Mesodermal cell (in vitro differentiated cells): ENCODE measurements around the gene UIMC1. TPM values are rescaled to one million over a fixed set of nuclear protein-coding genes. Genes with fewer than 3 reads are reported as not detected.
"Not testable (repeated sequence)": the region's sequence is repeated elsewhere in the genome, so short reads cannot be mapped to it uniquely, and the experiment has no call there.

ENCODE experiments used
- H3K27ac ChIP-seq: 2 replicates; pipeline ENCODE4 v1.7.0; 2013; ENCODE audit warnings: mild to moderate bottlenecking, low read depth, low read length, moderate library complexity; ENCODE audit not compliant: severe bottlenecking
- H3K36me3 ChIP-seq: 2 replicates; pipeline ENCODE4 v1.7.1; 2013; ENCODE audit warnings: mild to moderate bottlenecking, low read length, moderate library complexity; ENCODE audit not compliant: control insufficient read depth, insufficient read depth
- H3K4me1 ChIP-seq: one replicate; pipeline ENCODE4 v1.7.1; 2013; ENCODE audit warnings: mild to moderate bottlenecking, low read length; ENCODE audit not compliant: insufficient read depth, control insufficient read depth, poor library complexity, severe bottlenecking
- H3K4me3 ChIP-seq: 2 replicates; pipeline ENCODE4 v1.7.0; 2013; ENCODE audit warnings: low read length, control low read depth, mild to moderate bottlenecking; ENCODE audit not compliant: insufficient read depth, poor library complexity, severe bottlenecking; ENCODE audit errors: extremely low read depth
- H3K9me3 ChIP-seq: 2 replicates; pipeline ENCODE4 v1.7.1; 2013; ENCODE audit warnings: mild to moderate bottlenecking, low read length, moderate library complexity; ENCODE audit not compliant: control insufficient read depth
- WGBS, 2 experiments: methylation state at CpG; one replicate each; pipeline ENCODE4 v1.1.5; 2013; ENCODE audit warnings: missing lambda C conversion rate in 2 of 2; ENCODE audit not compliant: insufficient coverage in 2 of 2; 5-methylcytosine and 5-hydroxymethylcytosine counted together
- polyA plus RNA-seq, 2 experiments: library from polyadenylated mRNA; stranded (reverse); fragments of 50-300 nt; gene quantifications; one replicate each; pipeline ENCODE4 v1.2.3, GENCODE V29; 2013

UIMC1 gene
- 27.3 TPM for polyA plus RNA-seq (2013, experiment 1 of 2)
- 31.5 TPM for polyA plus RNA-seq (2013, experiment 2 of 2)

GRCh38 chr5:177006265-177006972 lies at the start of gene UIMC1:
TSS of gene UIMC1 (minus strand) at chr5:177006779. CDS start at chr5:176982615, 24,164 bp downstream.
- Histone ChIP-seq H3K9me3 (no peaks in the 10 kb centered on the region), H3K4me1 (peaks cover 12% of the 10 kb centered on the region), H3K27ac (peak within 1 kb of the TSS; percentile 94), H3K4me3 (peak within 1 kb of the TSS; percentile 87), H3K36me3 (peaks cover 21% of the 10 kb centered on the region)
- 0 to 1% methylated on average over 53 to 65 of the region's 83 CpGs for WGBS, 2 experiments

GRCh38 chr5:177049285-177049684 lies 42.7 kb upstream of the UIMC1 start:
- Histone ChIP-seq H3K4me3 (no peak overlapping the region), H3K4me1 (no peaks in the 10 kb centered on the region), H3K9me3 (no peaks in the 10 kb centered on the region), H3K27ac (no peak overlapping the region), H3K36me3 (peaks cover 73% of the 10 kb centered on the region)
- 91 to 92% methylated on average over 5 of the region's 5 CpGs for WGBS, 2 experiments

- H3K4me1 ChIP-seq, H3K27ac ChIP-seq, H3K9me3 ChIP-seq, H3K4me3 ChIP-seq: not testable (repeated sequence)
- H3K36me3 ChIP-seq = peaks cover 69% of the 10 kb centered on the region
- WGBS, 2 experiments = 81% methylated on average over 2 of the region's 7 CpGs; no CpG with 5 or more reads in 1 of the 2 experiments
Observed at GRCh38 chr5:177048531-177048930, 42.0 kb upstream of the UIMC1 start.

GRCh38 chr5:177045631-177046030 lies 39.1 kb upstream of the UIMC1 start:
- Histone ChIP-seq H3K4me3 (no peak overlapping the region), H3K36me3 (peaks cover 72% of the 10 kb centered on the region), H3K9me3 (no peaks in the 10 kb centered on the region), H3K4me1 (no peaks in the 10 kb centered on the region), H3K27ac (no peak overlapping the region)
- WGBS, 2 experiments = 96 to 100% methylated on average over 2 to 3 of the region's 4 CpGs

- Histone ChIP-seq H3K4me1 (no peaks in the 10 kb centered on the region), H3K36me3 (peaks cover 66% of the 10 kb centered on the region), H3K27ac (no peak overlapping the region), H3K9me3 (no peaks in the 10 kb centered on the region), H3K4me3 (no peak overlapping the region)
- 100% methylated on average over 1 of the region's 1 CpG; no CpG with 5 or more reads in 1 of the 2 experiments for WGBS, 2 experiments
Observed at GRCh38 chr5:177044641-177045040, 38.1 kb upstream of the UIMC1 start.

- no peak overlapping the region for H3K27ac ChIP-seq
- H3K36me3 ChIP-seq = peaks cover 66% of the 10 kb centered on the region
- H3K4me1 ChIP-seq = no peaks in the 10 kb centered on the region
- H3K4me3 ChIP-seq = no peak overlapping the region
- no peaks in the 10 kb centered on the region for H3K9me3 ChIP-seq
- WGBS, 2 experiments = 85 to 92% methylated on average over 1 of the region's 1 CpG
Observed at GRCh38 chr5:177043958-177044357, 37.4 kb upstream of the UIMC1 start.

GRCh38 chr5:177043114-177043513 lies 36.5 kb upstream of the UIMC1 start:
- Histone ChIP-seq H3K9me3 (no peaks in the 10 kb centered on the region), H3K4me1 (no peaks in the 10 kb centered on the region), H3K27ac (no peak overlapping the region), H3K4me3 (no peak overlapping the region), H3K36me3 (peaks cover 67% of the 10 kb centered on the region)
- 93 to 97% methylated on average over 5 to 6 of the region's 6 CpGs for WGBS, 2 experiments

- H3K4me3 ChIP-seq = no peak overlapping the region
- H3K4me1 ChIP-seq = no peaks in the 10 kb centered on the region
- H3K27ac ChIP-seq = no peak overlapping the region
- WGBS, 2 experiments = 89 to 100% methylated on average over 1 of the region's 2 CpGs
- H3K36me3 ChIP-seq = peaks cover 65% of the 10 kb centered on the region
- H3K9me3 ChIP-seq = no peaks in the 10 kb centered on the region
Observed at GRCh38 chr5:177041936-177042335, 35.4 kb upstream of the UIMC1 start.

- Histone ChIP-seq H3K36me3 (peaks cover 61% of the 10 kb centered on the region), H3K27ac (no peak overlapping the region), H3K9me3 (no peaks in the 10 kb centered on the region), H3K4me3 (no peak overlapping the region), H3K4me1 (peaks cover under 1% of the 10 kb centered on the region)
- 100% methylated on average over 2 to 3 of the region's 3 CpGs for WGBS, 2 experiments
Observed at GRCh38 chr5:177040814-177041420, 34.3 kb upstream of the UIMC1 start.

GRCh38 chr5:177036921-177037320 lies 30.3 kb upstream of the UIMC1 start:
- Histone ChIP-seq H3K27ac (no peak overlapping the region), H3K4me3 (no peak overlapping the region), H3K4me1 (peaks cover 3% of the 10 kb centered on the region), H3K9me3 (no peaks in the 10 kb centered on the region), H3K36me3 (peaks cover 54% of the 10 kb centered on the region)
- 95 to 96% methylated on average over 5 of the region's 5 CpGs for WGBS, 2 experiments

GRCh38 chr5:177036443-177036842 lies 29.9 kb upstream of the UIMC1 start:
- 96 to 97% methylated on average over 3 of the region's 5 CpGs for WGBS, 2 experiments
- H3K9me3 ChIP-seq = no peaks in the 10 kb centered on the region
- H3K36me3 ChIP-seq = peaks cover 53% of the 10 kb centered on the region
- H3K4me3 ChIP-seq = no peak overlapping the region
- H3K27ac ChIP-seq = no peak overlapping the region
- peaks cover 3% of the 10 kb centered on the region for H3K4me1 ChIP-seq
